B cell (primary cell): ENCODE measurements around the gene EML1. TPM values are rescaled to one million over a fixed set of nuclear protein-coding genes. Genes with fewer than 3 reads are reported as not detected.

Experiments
- ATAC-seq: fragments of 200-7000 bp; cut with Tn5 transposase; one replicate; pipeline ENCODE4 v1.10.0; 2021; ENCODE audit warnings: low read depth, mild to moderate bottlenecking, moderate number of reproducible peaks, moderate library complexity
- CTCF ChIA-PET: fragments of 350-600 bp; sonication (Branson Sonifier 250); formaldehyde crosslinking; loops from one replicate; lab custom pipeline; 2021; ENCODE audit warnings: antibody characterized with exemption, inconsistent platforms; lab: Charles Lee
- POLR2A ChIA-PET: fragments of 350-600 bp; sonication (Branson Sonifier 250); formaldehyde crosslinking; loops from one replicate; lab custom pipeline; 2021; ENCODE audit warnings: antibody characterized with exemption; lab: Charles Lee
- DNase-seq: peaks from one replicate; pipeline ENCODE4 v3.0.0; 2013
- H2AFZ ChIP-seq: 2 replicates; pipeline ENCODE4 v1.6.1; 2012; ENCODE audit warnings: mild to moderate bottlenecking, low read depth, low read length; ENCODE audit not compliant: insufficient read depth, poor library complexity, severe bottlenecking
- H3K27ac ChIP-seq, 2 donors: 1 replicate in 1 of 2; 2 replicates in 1 of 2; pipeline ENCODE4 v1.5.1; 2012 to 2013; ENCODE audit warnings: low read length in 2 of 2, mild to moderate bottlenecking in 2 of 2, moderate library complexity in 1 of 2
- H3K27me3 ChIP-seq, 4 experiments: fragments of 200-600 bp in 1 of 4; sonication (generic) in 1 of 4; replicated peaks in 1 of 4; 1 replicate in 2 of 4; 2 replicates in 2 of 4; pipeline versions ENCODE4 v1.6.1 to v1.7.0; 2013 to 2016; ENCODE audit warnings: low read length in 3 of 4, mild to moderate bottlenecking in 2 of 4, mixed read lengths in 1 of 4, moderate library complexity in 1 of 4; ENCODE audit not compliant: insufficient read depth in 4 of 4, control insufficient read depth in 3 of 4; ENCODE audit errors: control extremely low read depth in 1 of 4
- H3K36me3 ChIP-seq, 2 experiments: replicated peaks in 1 of 2; 1 replicate in 1 of 2; 2 replicates in 1 of 2; pipeline versions ENCODE4 v1.6.1 to v1.7.1; 2013; ENCODE audit warnings: low read length in 1 of 2; ENCODE audit not compliant: insufficient read depth in 2 of 2, control insufficient read depth in 1 of 2; ENCODE audit errors: control extremely low read depth in 1 of 2, extremely low read depth in 1 of 2
- H3K4me1 ChIP-seq, 2 donors: fragments of 200-600 bp in 1 of 2; sonication (generic) in 1 of 2; 1 replicate in 1 of 2; 2 replicates in 1 of 2; pipeline versions ENCODE4 v1.5.1 to v1.6.1; 2013 to 2017; ENCODE audit warnings: low read length in 2 of 2; ENCODE audit not compliant: control insufficient read depth in 2 of 2, insufficient read depth in 2 of 2
- H3K4me2 ChIP-seq: replicated peaks from 2 replicates; pipeline ENCODE3; 2012; ENCODE audit warnings: mild to moderate bottlenecking, low read depth, low read length; ENCODE audit not compliant: poor library complexity, severe bottlenecking
- H3K4me3 ChIP-seq, 5 experiments: fragments of 200-600 bp in 1 of 5; sonication (generic) in 1 of 5; 1 replicate in 3 of 5; 2 replicates in 2 of 5; pipeline versions ENCODE4 v1.5.1 to v1.7.0; 2011 to 2016; ENCODE audit warnings: low read length in 4 of 5, mild to moderate bottlenecking in 4 of 5, low read depth in 2 of 5, control low read depth in 1 of 5, moderate library complexity in 1 of 5; ENCODE audit not compliant: insufficient read depth in 1 of 5; ENCODE audit errors: control extremely low read depth in 1 of 5, extremely low read depth in 1 of 5
- H3K79me2 ChIP-seq: fragments of 200-600 bp; sonication (generic); one replicate; pipeline ENCODE4 v1.6.0; 2016; ENCODE audit warnings: low read length; ENCODE audit not compliant: control insufficient read depth, insufficient read depth
- H3K9ac ChIP-seq: fragments of 200-600 bp; sonication (generic); 2 replicates; pipeline ENCODE4 v1.6.1; 2017; ENCODE audit warnings: mild to moderate bottlenecking, low read length, moderate library complexity
- H3K9me3 ChIP-seq, 3 donors: one replicate each; pipeline versions ENCODE4 v1.6.1 to v1.7.1; 2013; ENCODE audit warnings: low read length in 2 of 3; ENCODE audit not compliant: control insufficient read depth in 2 of 3, insufficient read depth in 1 of 3; ENCODE audit errors: control extremely low read depth in 1 of 3
- H4K20me1 ChIP-seq: 2 replicates; pipeline ENCODE4 v1.6.0; 2012; ENCODE audit warnings: mild to moderate bottlenecking, low read length; ENCODE audit not compliant: insufficient read depth, control insufficient read depth, poor library complexity, severe bottlenecking
- H3K27ac Mint-ChIP-seq: one replicate; pipeline ENCODE4 v1.8.0; 2021; ENCODE audit warnings: mixed read lengths
- H3K27me3 Mint-ChIP-seq: one replicate; pipeline ENCODE4 v1.8.0; 2021; ENCODE audit warnings: mixed read lengths
- H3K4me1 Mint-ChIP-seq: one replicate; pipeline ENCODE4 v1.8.0; 2021; ENCODE audit warnings: mixed read lengths
- H3K4me3 Mint-ChIP-seq: one replicate; pipeline ENCODE4 v1.8.0; 2021; ENCODE audit warnings: mixed read lengths
- H3K9me3 Mint-ChIP-seq: one replicate; pipeline ENCODE4 v1.8.0; 2022; ENCODE audit warnings: mixed read lengths; ENCODE audit not compliant: insufficient read depth
- CTCF ChIP-seq: fragments of 200-600 bp; IDR thresholded peaks from one replicate; pipeline ENCODE4 v1.8.0; 2022; ENCODE audit warnings: antibody characterized with exemption, mild to moderate bottlenecking
- EZH2 ChIP-seq: IDR thresholded peaks from 2 replicates; pipeline ENCODE4 v1.6.1; 2012; ENCODE audit warnings: borderline replicate concordance, low read depth, mild to moderate bottlenecking, moderate library complexity, low read length; ENCODE audit not compliant: insufficient read depth, poor library complexity, severe bottlenecking
- WGBS: methylation state at CpG from one replicate; pipeline ENCODE4 v1.1.5; 2013; ENCODE audit warnings: missing lambda C conversion rate; ENCODE audit not compliant: insufficient coverage; 5-methylcytosine and 5-hydroxymethylcytosine counted together
- intact Hi-C: fragments of 100-400 bp; cut with micrococcal nuclease; formaldehyde crosslinking; loops from one replicate; pipeline ENCODE4 v1.10.0; 2022
- polyA plus RNA-seq: library from polyadenylated mRNA; depleted of rRNA; stranded (reverse); fragments of >200 nt; gene quantifications from 2 replicates; pipeline ENCODE4 v1.2.3, GENCODE V29; 2012
- total RNA-seq, 2 donors: library from RNA; stranded (reverse); fragments of 120-200 nt in 1 of 2; gene quantifications; 1 replicate in 1 of 2; 2 replicates in 1 of 2; pipeline versions ENCODE4 v1.2.3 to v1.2.4, GENCODE V29; 2013 to 2022

The EML1 gene
- total and polyA plus RNA-seq, 2 donors (not counting 1 experiment from before 2014, with no cell fraction given): not detected

DNA sequence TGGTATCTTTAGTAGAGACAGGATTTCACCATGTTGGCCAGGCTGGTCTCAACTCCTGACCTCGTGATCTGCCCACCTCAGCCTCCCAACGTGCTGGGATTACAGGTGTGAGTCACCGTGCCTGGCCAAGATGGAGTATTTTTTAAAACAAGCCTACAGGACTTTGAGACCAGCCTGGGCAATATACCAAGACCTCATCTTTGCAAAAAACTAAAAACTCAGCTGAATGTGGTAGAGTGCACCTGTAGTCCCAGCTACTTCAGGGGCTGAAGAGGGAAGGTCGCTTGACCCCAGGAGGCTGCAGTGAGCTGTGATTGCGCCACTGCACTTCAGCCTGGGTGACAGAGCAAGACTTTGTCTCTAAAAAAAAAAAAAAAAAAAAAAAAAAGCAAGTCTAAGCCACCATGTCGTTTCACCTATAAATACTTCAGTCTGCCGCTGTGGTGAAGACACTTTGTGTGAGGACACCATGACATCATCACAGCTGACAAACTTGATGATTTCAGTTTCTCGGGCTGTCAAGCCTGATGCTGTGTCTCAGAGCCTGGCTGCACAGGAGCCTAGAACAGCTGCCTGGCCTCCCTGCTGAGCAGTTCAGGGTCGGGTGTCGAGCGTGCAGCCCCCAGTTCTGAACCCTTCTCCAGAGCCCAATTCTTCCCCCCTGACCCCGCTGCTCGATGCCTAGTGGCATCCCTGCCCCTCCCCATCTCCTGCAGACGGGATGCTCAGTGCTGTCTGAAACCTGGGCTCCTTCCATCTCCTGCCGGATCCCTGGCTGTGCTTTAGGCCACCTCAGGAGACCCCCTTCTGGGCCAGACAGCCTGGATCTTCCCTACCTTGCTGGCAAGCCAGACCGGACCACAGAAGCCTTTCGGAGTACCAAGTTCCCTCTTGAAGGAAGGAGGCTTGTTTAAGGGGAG lies 152.8 kb downstream of the EML1 start:
- Histone ChIP-seq H3K27me3 (peaks cover 0 to 43% (median 10%) of the 10 kb centered on the region in 4 experiments), H4K20me1 (no peaks in the 10 kb centered on the region), H3K79me2 (no peaks in the 10 kb centered on the region), H3K9me3 (peaks cover 0 to under 1% (median 0%) of the 10 kb centered on the region in 3 donors), H3K36me3 (no peaks in the 10 kb centered on the region), H3K4me1 (peaks cover 10 to 11% of the 10 kb centered on the region in 2 donors), H3K9ac (peak overlapping the region; percentile 33), H3K4me2 (peak overlapping the region; percentile 71), H3K4me3 (peak overlapping the region in 3 of 5 experiments; percentile 23 to 38 (median 38)), H3K27ac (no peak overlapping the region), H2AFZ (peak overlapping the region; percentile 37)
- DNase-seq (peak; percentile 13), ATAC-seq (no peak)
- peaks cover 13% of the 10 kb centered on the region for H3K4me1 Mint-ChIP-seq
- WGBS: 47% methylated on average over 15 of the region's 17 CpGs
- intact Hi-C loops: no loop called here
- H3K4me3 Mint-ChIP-seq: peak overlapping the region; percentile 68
- no peak for TF ChIP-seq EZH2
- no peak for TF ChIP-seq CTCF
- ChIA-PET CTCF (interaction anchor here (0.6 to 1.2 kb wide), 4 partner anchors 9 to 702 kb away, joined by 3 to 4 read pairs (median 4); no protein-coding TSS in a partner anchor), POLR2A (no interaction called here)
- H3K9me3 Mint-ChIP-seq: no peaks in the 10 kb centered on the region
- H3K27ac Mint-ChIP-seq: no peak overlapping the region
- H3K27me3 Mint-ChIP-seq: peaks cover 41% of the 10 kb centered on the region
